MCF 10A (cell line): ENCODE results near the gene PTBP2. TPM values are rescaled to one million over a fixed set of nuclear protein-coding genes. Genes with fewer than 3 reads are reported as not detected.

Experiments used
- BruUV-seq: library from RNA; stranded (reverse); fragments of 400-500 nt; replicated peaks from 2 replicates; lab custom pipeline; 2021; lab: Mats Ljungman, UMichigan
- CTCF ChIA-PET: fragments of 300-600 bp; sonication (Branson Sonifier 250); formaldehyde crosslinking; extraction: SDS; loops from one replicate; lab custom pipeline; 2021; ENCODE audit warnings: antibody characterized with exemption, inconsistent platforms; lab: Yijun Ruan, JAX
- POLR2A ChIA-PET: fragments of 300-600, 350-650 bp; sonication (Branson Sonifier 250); formaldehyde crosslinking; extraction: SDS; loops from one replicate; lab custom pipeline; 2020; ENCODE audit warnings: antibody characterized with exemption, inconsistent platforms; lab: Yijun Ruan, JAX
- DNase-seq: peaks from one replicate; pipeline ENCODE4 v3.0.0-alpha.2; 2018; ENCODE audit not compliant: unreplicated experiment
- H3K27ac Mint-ChIP-seq: one replicate; pipeline ENCODE4 v1.8.0; 2022; ENCODE audit warnings: mild to moderate bottlenecking, low read depth, mixed read lengths; ENCODE audit not compliant: unreplicated experiment
- H3K27me3 Mint-ChIP-seq: one replicate; pipeline ENCODE4 v1.8.0; 2022; ENCODE audit warnings: mixed read lengths; ENCODE audit not compliant: insufficient read depth, unreplicated experiment
- H3K36me3 Mint-ChIP-seq: one replicate; pipeline ENCODE4 v1.8.0; 2022; ENCODE audit warnings: mild to moderate bottlenecking, moderate library complexity, mixed read lengths; ENCODE audit not compliant: insufficient read depth, unreplicated experiment
- H3K4me1 Mint-ChIP-seq: one replicate; pipeline ENCODE4 v1.8.0; 2022; ENCODE audit warnings: mixed read lengths; ENCODE audit not compliant: insufficient read depth, unreplicated experiment
- H3K4me3 Mint-ChIP-seq: one replicate; pipeline ENCODE4 v1.8.0; 2022; ENCODE audit warnings: mild to moderate bottlenecking, moderate library complexity, mixed read lengths; ENCODE audit not compliant: unreplicated experiment
- H3K9me3 Mint-ChIP-seq: one replicate; pipeline ENCODE4 v1.8.0; 2022; ENCODE audit warnings: mixed read lengths; ENCODE audit not compliant: unreplicated experiment
- CTCF ChIP-seq: fragments of 200-600 bp; IDR thresholded peaks from one replicate; pipeline ENCODE4 v1.8.0; 2022; ENCODE audit warnings: antibody characterized with exemption, mild to moderate bottlenecking; ENCODE audit not compliant: unreplicated experiment
- intact Hi-C: fragments of 100-400 bp; cut with micrococcal nuclease; formaldehyde crosslinking; loops from 2 replicates; pipeline ENCODE4 v1.14.1; 2022
- total RNA-seq: library from RNA; stranded (reverse); gene quantifications from 2 replicates; pipeline ENCODE4 v1.2.3, GENCODE V29; 2022

PTBP2 gene
- total RNA-seq, 1 experiment from 2014 or later = 17.3 TPM

- Mint-ChIP-seq H3K4me3 (peak overlapping the region; percentile 89), H3K4me1 (peaks cover 12% of the 10 kb centered on the region), H3K27me3 (no peaks in the 10 kb centered on the region), H3K27ac (peak overlapping the region; percentile 97), H3K36me3 (peaks cover 22% of the 10 kb centered on the region), H3K9me3 (no peaks in the 10 kb centered on the region)
- ChIA-PET POLR2A (interaction anchor here (0.6 to 2.3 kb wide), 5 partner anchors 10 to 80 kb away, joined by 3 to 13 read pairs (median 5); no protein-coding TSS in a partner anchor), CTCF (interaction anchor here (0.6 kb wide), 2 partner anchors 10 to 485 kb away, joined by 3 read pairs; no protein-coding TSS in a partner anchor)
- BruUV-seq = no TSS peak
- TF ChIP-seq CTCF = no peak
- intact Hi-C loops = loop anchor here (5.0 kb wide), 1 partner anchor 359 kb away; no protein-coding TSS in a partner anchor
- DNase-seq = no peak
Measured at GRCh38 chr1:96721053-96721415, 550 bp upstream of the PTBP2 start.

GRCh38 chr1:96722161-96722922 lies 758 bp downstream of the PTBP2 start:
- intact Hi-C loops = loop anchor here (2.0 to 5.0 kb wide), 2 partner anchors 162 to 360 kb away; no protein-coding TSS in a partner anchor
- no peaks in the 10 kb centered on the region for H3K9me3 Mint-ChIP-seq
- peak; percentile 46 for DNase-seq
- POLR2A ChIA-PET = interaction anchor here (0.7 to 2.3 kb wide), 10 partner anchors 9 to 1227 kb away, joined by 3 to 13 read pairs (median 5); no protein-coding TSS in a partner anchor
- peaks cover 14% of the 10 kb centered on the region for H3K4me1 Mint-ChIP-seq
- TF ChIP-seq CTCF = no peak
- H3K27ac Mint-ChIP-seq = peak overlapping the region; percentile 97
- TSS peak; percentile 50 for BruUV-seq
- peak overlapping the region; percentile 89 for H3K4me3 Mint-ChIP-seq
- CTCF ChIA-PET = no interaction called here
- peaks cover 35% of the 10 kb centered on the region for H3K36me3 Mint-ChIP-seq
- H3K27me3 Mint-ChIP-seq = no peaks in the 10 kb centered on the region

- Mint-ChIP-seq H3K4me3 (peak overlapping the region; percentile 89), H3K27ac (peak overlapping the region; percentile 97), H3K27me3 (no peaks in the 10 kb centered on the region), H3K9me3 (no peaks in the 10 kb centered on the region), H3K36me3 (peaks cover 41% of the 10 kb centered on the region), H3K4me1 (peaks cover 17% of the 10 kb centered on the region)
- no peak for TF ChIP-seq CTCF
- intact Hi-C loops = loop anchor here (2.0 to 5.0 kb wide), 2 partner anchors 162 to 361 kb away; no protein-coding TSS in a partner anchor
- ChIA-PET POLR2A (interaction anchor here (0.8 to 2.3 kb wide), 6 partner anchors 8 to 1197 kb away, joined by 3 to 13 read pairs (median 6); no protein-coding TSS in a partner anchor), CTCF (no interaction called here)
- BruUV-seq = no TSS peak
- DNase-seq = no peak
Measured at GRCh38 chr1:96722958-96723357, 1.4 kb downstream of the PTBP2 start.

- Mint-ChIP-seq H3K4me1 (peaks cover 20% of the 10 kb centered on the region), H3K36me3 (peaks cover 45% of the 10 kb centered on the region), H3K27ac (peak overlapping the region; percentile 97), H3K27me3 (no peaks in the 10 kb centered on the region), H3K9me3 (no peaks in the 10 kb centered on the region), H3K4me3 (peak overlapping the region; percentile 89)
- intact Hi-C loops = loop anchor here (2.0 to 5.0 kb wide), 2 partner anchors 163 to 361 kb away; no protein-coding TSS in a partner anchor
- CTCF ChIA-PET = interaction anchor here (0.6 kb wide), 1 partner anchor 32 kb away, joined by 3 read pairs; no protein-coding TSS in a partner anchor
- peak; percentile 2 for DNase-seq
- POLR2A ChIA-PET = interaction anchor here (0.7 to 1.8 kb wide), 5 partner anchors 12 to 1197 kb away, joined by 3 to 8 read pairs (median 4); no protein-coding TSS in a partner anchor
- BruUV-seq = no TSS peak
- no peak for TF ChIP-seq CTCF
Measured at GRCh38 chr1:96723377-96723776, 1.8 kb downstream of the PTBP2 start.
